Peyer's patch (tissue), 4 donors: ENCODE data around the gene IGSF5.

ENCODE experiments used
- POLR2A ChIP-seq, 2 donors: fragments of 450-650 bp; IDR thresholded peaks; one replicate each; pipeline ENCODE4 v1.5.1; 2017; ENCODE audit warnings: antibody characterized with exemption in 2 of 2, mild to moderate bottlenecking in 2 of 2, moderate library complexity in 2 of 2
- TF ChIP-seq, protein P1 (sequence below), 6 experiments: fragments of 450-650 bp in 4 of 6; fragments of 200-600 bp in 2 of 6; sonication (generic) in 1 of 6; IDR thresholded peaks; one replicate each; pipeline ENCODE4 v1.5.1; 2017 to 2019; ENCODE audit warnings: antibody characterized with exemption in 6 of 6, mild to moderate bottlenecking in 3 of 6, moderate library complexity in 1 of 6

DNA sequence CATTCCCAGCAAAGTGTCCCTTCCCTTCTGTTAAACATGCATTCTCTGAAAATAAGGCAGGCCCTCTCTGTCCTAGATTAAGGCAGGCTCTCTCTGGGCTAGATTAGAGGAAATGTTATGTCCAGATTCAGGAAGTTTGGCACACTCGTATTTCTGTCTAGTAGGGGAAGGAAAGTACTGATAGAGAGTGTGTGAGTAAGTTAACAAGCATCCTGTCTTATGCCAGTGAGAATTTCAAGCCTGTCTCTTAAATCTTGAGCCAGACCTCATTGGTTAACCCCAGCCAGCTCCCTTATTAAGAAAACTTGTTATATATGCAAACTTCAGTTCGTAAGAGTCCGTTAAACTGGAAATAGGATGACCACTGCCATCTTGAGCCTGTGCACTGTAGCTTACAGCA is 31.6 kb downstream of the IGSF5 start:
- TF ChIP-seq, protein P1, sequence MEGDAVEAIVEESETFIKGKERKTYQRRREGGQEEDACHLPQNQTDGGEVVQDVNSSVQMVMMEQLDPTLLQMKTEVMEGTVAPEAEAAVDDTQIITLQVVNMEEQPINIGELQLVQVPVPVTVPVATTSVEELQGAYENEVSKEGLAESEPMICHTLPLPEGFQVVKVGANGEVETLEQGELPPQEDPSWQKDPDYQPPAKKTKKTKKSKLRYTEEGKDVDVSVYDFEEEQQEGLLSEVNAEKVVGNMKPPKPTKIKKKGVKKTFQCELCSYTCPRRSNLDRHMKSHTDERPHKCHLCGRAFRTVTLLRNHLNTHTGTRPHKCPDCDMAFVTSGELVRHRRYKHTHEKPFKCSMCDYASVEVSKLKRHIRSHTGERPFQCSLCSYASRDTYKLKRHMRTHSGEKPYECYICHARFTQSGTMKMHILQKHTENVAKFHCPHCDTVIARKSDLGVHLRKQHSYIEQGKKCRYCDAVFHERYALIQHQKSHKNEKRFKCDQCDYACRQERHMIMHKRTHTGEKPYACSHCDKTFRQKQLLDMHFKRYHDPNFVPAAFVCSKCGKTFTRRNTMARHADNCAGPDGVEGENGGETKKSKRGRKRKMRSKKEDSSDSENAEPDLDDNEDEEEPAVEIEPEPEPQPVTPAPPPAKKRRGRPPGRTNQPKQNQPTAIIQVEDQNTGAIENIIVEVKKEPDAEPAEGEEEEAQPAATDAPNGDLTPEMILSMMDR (IDR thresholded peaks at IDR 0.05): no peak
- no peak for TF ChIP-seq POLR2A (IDR thresholded peaks at IDR 0.05)
